Erythroblast (primary cell): Measurements from ENCODE around the gene CCDC51.

Experiments
- GATA1 ChIP-seq: IDR thresholded peaks from 2 replicates; pipeline ENCODE4 v1.6.1; 2011; ENCODE audit warnings: low read depth, mild to moderate bottlenecking, control low read depth, low read length, moderate library complexity
- POLR2A ChIP-seq: IDR thresholded peaks from 2 replicates; pipeline ENCODE4 v1.6.1; 2011; ENCODE audit warnings: mild to moderate bottlenecking, low read length

- TF ChIP-seq POLR2A (no peak), GATA1 (no peak)
Observed at GRCh38 chr3:48473617-48473952, 33.7 kb upstream of the CCDC51 start.
